ENCODE results near the gene TMEM150B.

TMEM150B gene

GRCh38 chr19:55311797-55312196 lies 13.3 kb downstream of the TMEM150B start:
- H3K4me3 ChIP-seq (ENCODE audit: low read depth, low read length, poor library complexity, severe bottlenecking): no peak overlapping the region
- H3K9me2 ChIP-seq (ENCODE audit: low read depth, low read length): no peaks in the 10 kb centered on the region
- no peak overlapping the region for H3K9ac ChIP-seq (ENCODE audit: low read length)
- no peak overlapping the region for H2AFZ ChIP-seq (ENCODE audit: low read length)
- no peaks in the 10 kb centered on the region for H3K27me3 ChIP-seq (ENCODE audit: insufficient read depth, low read length)
- H3K79me2 ChIP-seq (ENCODE audit: insufficient read depth, low read length): no peaks in the 10 kb centered on the region
- H3K36me3 ChIP-seq (ENCODE audit: insufficient read depth, low read length): peaks cover 14% of the 10 kb centered on the region
- H4K20me1 ChIP-seq (ENCODE audit: insufficient read depth, low read length): no peaks in the 10 kb centered on the region
- TF ChIP-seq CTCF (IDR thresholded peaks at IDR 0.05; ENCODE audit: low read length) (no peak), EZH2 (IDR thresholded peaks at IDR 0.05; ENCODE audit: borderline replicate concordance, low read length) (no peak)
- no peak overlapping the region for H3K4me2 ChIP-seq (ENCODE audit: low read length)
- no peaks in the 10 kb centered on the region for H3F3A ChIP-seq (ENCODE audit: insufficient read depth, low read length)
- no peaks in the 10 kb centered on the region for H3K9me3 ChIP-seq (ENCODE audit: low read length)
- no peak overlapping the region for H3K27ac ChIP-seq (ENCODE audit: low read depth, low read length, poor library complexity, severe bottlenecking)
- peaks cover 23% of the 10 kb centered on the region for H3K4me1 ChIP-seq (ENCODE audit: insufficient read depth, low read length, severe bottlenecking)

GRCh38 chr19:55311397-55311796 lies 13.7 kb downstream of the TMEM150B start:
- no peak overlapping the region for H3K27ac ChIP-seq (ENCODE audit: low read depth, low read length, poor library complexity, severe bottlenecking)
- H3K4me2 ChIP-seq (ENCODE audit: low read length): no peak overlapping the region
- H3K9ac ChIP-seq (ENCODE audit: low read length): no peak overlapping the region
- no peaks in the 10 kb centered on the region for H3F3A ChIP-seq (ENCODE audit: insufficient read depth, low read length)
- H4K20me1 ChIP-seq (ENCODE audit: insufficient read depth, low read length): no peaks in the 10 kb centered on the region
- no peaks in the 10 kb centered on the region for H3K27me3 ChIP-seq (ENCODE audit: insufficient read depth, low read length)
- H2AFZ ChIP-seq (ENCODE audit: low read length): no peak overlapping the region
- peaks cover 18% of the 10 kb centered on the region for H3K36me3 ChIP-seq (ENCODE audit: insufficient read depth, low read length)
- H3K79me2 ChIP-seq (ENCODE audit: insufficient read depth, low read length): no peaks in the 10 kb centered on the region
- H3K4me3 ChIP-seq (ENCODE audit: low read depth, low read length, poor library complexity, severe bottlenecking): no peak overlapping the region
- H3K9me2 ChIP-seq (ENCODE audit: low read depth, low read length): no peaks in the 10 kb centered on the region
- TF ChIP-seq EZH2 (IDR thresholded peaks at IDR 0.05; ENCODE audit: borderline replicate concordance, low read length) (no peak), CTCF (IDR thresholded peaks at IDR 0.05; ENCODE audit: low read length) (no peak)
- H3K9me3 ChIP-seq (ENCODE audit: low read length): no peaks in the 10 kb centered on the region
- H3K4me1 ChIP-seq (ENCODE audit: insufficient read depth, low read length, severe bottlenecking): peaks cover 23% of the 10 kb centered on the region

GRCh38 chr19:55310498-55310897 lies 14.6 kb downstream of the TMEM150B start:
- peaks cover 23% of the 10 kb centered on the region for H3K4me1 ChIP-seq (ENCODE audit: insufficient read depth, low read length, severe bottlenecking)
- H3K9me2 ChIP-seq (ENCODE audit: low read depth, low read length): no peaks in the 10 kb centered on the region
- H3K4me3 ChIP-seq (ENCODE audit: low read depth, low read length, poor library complexity, severe bottlenecking): no peak overlapping the region
- TF ChIP-seq EZH2 (IDR thresholded peaks at IDR 0.05; ENCODE audit: borderline replicate concordance, low read length): no peak
- TF ChIP-seq CTCF (IDR thresholded peaks at IDR 0.05; ENCODE audit: low read length): no peak
- no peaks in the 10 kb centered on the region for H3K79me2 ChIP-seq (ENCODE audit: insufficient read depth, low read length)
- H3K36me3 ChIP-seq (ENCODE audit: insufficient read depth, low read length): peaks cover 23% of the 10 kb centered on the region
- H3K27ac ChIP-seq (ENCODE audit: low read depth, low read length, poor library complexity, severe bottlenecking): no peak overlapping the region
- peak overlapping the region; percentile 0; the same call in 1 of the 2 replicates for H3K4me2 ChIP-seq (ENCODE audit: low read length)
- H3K27me3 ChIP-seq (ENCODE audit: insufficient read depth, low read length): no peaks in the 10 kb centered on the region
- no peak overlapping the region for H2AFZ ChIP-seq (ENCODE audit: low read length)
- no peaks in the 10 kb centered on the region for H3F3A ChIP-seq (ENCODE audit: insufficient read depth, low read length)
- H3K9ac ChIP-seq (ENCODE audit: low read length): no peak overlapping the region
- H3K9me3 ChIP-seq (ENCODE audit: low read length): no peaks in the 10 kb centered on the region
- no peaks in the 10 kb centered on the region for H4K20me1 ChIP-seq (ENCODE audit: insufficient read depth, low read length)

All from OCI-LY1 (cell line).